ENCODE results near the gene GATB.

GATB gene

DNA sequence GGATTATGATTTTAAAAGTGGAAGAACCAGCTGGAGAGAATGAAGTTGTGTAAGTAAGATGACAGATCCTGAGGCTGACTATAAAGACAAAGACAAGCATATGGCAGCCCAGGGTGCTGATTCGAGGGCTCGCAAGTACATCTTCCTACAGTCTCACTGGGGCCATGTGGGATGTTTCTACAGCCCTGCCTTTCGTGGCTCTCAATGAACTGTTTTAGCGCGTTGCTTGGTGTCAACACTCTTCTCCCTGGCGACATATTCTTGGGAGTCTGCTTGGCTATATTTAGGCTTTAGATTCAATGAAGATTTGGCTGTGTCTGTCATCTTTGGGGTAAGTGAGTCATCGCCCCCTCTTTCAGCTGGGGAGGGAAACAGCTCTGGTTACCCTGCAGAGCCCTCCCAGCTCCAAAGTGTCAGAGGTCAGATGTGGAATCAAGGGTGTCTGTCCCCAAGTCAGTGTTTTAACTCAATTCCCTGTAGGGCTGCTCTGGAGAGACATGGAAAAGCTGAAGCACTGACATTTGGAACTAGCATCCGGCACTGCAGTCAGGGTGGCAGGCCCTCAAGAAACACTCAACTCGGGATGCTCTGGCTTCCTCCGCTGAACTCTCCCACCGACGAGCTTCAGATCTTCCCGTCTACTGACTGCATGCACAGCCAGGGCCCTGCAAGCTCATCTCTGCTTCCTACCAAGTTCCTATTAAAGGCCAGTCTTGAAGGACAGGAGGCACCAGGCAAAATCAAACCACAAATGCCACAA lies 65.7 kb downstream of the GATB start:
- no peak for DNase-seq (ENCODE audit: low read depth)

DNA sequence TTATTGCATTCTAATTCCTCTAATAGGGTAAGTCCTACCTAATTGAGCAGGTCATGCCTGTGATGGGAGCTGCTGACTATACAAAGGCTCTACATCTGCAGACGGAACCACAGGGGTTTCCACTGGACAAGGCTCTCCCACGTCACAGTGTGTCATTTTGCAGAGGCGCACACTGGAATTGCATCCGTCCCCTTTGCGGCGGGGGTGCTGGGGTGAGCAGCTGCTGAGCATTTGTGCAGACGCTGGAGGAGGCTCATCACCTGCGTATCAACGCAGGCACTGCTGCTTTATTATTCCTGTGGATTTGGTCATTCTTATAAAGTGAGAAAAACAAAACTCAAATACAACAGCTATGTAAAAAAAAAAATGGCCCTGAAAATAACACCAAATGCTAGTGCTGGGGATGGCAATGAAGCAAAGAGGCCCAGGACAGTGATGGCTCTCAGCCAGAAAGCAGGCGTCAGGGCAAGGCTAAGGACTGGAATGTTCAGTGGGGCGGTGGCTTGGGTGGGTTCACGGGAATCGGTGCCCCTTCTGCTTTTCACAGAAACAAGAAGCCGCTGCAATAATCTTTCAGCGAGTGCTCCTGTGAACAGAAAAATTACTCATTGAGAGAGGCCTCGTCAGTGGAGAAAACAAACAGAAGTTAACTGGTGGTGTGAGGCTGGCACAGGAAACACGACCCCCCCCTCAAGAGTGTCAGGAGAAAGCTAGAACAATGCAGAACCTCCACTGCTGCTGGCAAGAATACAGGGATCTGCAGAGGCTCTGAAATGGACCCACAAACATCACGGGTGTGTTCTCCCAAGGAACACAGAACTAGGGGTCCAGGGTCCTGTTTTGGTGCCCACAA lies 67.8 kb downstream of the GATB start:
- DNase-seq (ENCODE audit: low read depth) = no peak

DNA sequence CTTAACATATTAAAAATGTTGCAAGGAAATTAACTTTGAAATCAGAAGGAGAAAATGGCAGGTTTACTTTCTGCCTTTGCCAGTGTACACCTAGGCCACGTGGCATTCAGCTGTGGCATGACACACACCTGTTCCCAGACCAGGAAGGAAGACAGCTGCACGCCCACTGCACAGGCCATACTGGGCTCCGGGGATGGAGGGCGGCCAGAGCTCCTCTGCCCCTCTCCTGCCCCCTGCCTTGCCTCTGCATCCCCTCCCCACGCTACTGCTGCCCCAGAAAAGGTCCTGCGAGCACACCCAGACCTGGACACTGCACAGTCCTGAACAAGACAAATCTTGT lies 68.4 kb downstream of the GATB start:
- no peak for DNase-seq (ENCODE audit: low read depth)

DNA sequence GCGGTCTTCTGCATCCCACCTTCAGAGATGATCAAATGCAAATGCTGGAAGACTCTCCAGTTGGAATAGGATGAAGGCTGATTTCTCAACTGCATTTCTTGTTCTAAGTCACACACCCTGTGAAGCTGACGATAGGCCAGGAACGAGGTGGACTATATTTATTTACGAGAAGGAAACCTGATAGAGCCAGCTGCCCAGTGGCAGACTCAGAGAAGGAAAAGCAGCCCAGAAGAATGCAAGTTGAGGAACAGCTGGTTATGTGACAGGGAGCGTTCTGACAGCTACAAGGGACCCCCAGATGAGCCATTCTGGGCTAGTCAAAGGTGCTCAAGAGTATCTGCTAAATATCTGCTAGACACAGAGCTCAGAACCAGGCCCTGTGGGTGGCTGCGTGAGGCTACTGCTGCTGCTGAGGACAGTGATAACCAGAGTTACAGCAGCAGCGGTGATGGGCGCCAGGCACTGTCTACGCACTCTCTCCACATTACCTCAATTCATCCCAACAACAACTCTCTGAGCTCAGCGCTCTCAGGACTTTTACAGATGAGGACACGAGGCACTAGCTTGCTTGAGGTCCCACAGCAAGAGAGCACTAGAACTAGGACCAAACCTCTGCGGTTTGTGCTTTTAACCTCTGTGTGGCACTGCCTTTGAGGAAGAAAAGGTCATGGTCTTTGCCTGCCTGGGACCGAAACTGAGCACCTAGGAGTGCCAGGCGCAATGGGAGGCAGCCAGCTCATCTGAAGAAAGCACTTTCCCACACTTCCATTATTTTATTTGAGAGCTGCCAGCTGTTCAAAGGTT lies 69.0 kb downstream of the GATB start:
- no peak for DNase-seq (ENCODE audit: low read depth)

DNA sequence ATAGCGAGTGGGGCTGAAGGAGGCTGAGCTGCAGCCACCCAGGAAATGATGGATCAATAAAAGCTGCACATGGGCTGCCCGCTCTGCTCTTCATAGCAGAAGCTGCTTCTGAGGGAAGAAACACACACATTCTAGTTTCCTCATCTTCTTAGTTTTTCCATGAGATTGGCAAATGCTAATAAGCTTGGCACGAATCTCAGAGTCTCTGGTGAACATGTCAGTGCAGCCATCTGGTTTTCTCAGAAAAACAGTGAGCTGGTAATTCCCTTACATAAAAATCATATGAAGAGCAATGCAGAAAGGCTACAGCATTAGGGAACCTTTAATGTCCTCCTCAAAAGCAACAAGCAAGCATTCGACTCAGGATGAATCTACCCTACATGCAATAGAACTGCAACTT lies 69.9 kb downstream of the GATB start:
- DNase-seq (ENCODE audit: low read depth) = no peak

DNA sequence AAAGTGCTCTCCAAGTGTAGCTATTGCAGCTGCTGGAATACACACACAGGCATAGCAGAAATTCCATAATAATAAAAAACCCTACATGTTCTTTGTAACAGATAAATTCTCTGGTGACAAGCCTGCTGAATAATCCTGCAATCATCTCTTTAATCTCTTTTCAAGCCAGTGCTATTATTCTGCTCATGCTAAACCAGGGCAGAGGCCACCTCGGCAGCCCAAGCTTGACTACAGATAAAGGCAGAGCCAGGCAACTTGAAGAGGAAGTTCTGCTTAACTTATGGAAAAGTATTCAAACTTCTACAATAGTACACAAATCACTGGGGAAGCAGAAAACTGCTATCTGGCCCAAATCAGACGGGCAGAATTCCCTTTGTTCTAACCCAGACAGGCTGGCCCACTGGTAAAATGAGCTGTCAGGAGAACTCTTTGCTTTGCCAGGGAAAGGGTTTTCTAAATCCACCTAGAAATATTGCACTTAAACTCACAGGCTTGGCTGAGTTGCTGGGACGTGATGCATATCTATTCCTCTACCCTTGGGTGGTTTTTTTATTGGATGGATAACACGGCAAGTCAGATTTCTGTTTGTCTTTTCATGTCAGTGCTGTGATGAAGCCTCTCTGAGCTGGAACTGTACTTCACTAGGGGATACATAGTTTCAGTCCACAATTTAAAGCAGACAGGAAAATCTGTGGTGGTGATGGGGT lies 70.5 kb downstream of the GATB start:
- no peak for DNase-seq (ENCODE audit: low read depth)

DNA sequence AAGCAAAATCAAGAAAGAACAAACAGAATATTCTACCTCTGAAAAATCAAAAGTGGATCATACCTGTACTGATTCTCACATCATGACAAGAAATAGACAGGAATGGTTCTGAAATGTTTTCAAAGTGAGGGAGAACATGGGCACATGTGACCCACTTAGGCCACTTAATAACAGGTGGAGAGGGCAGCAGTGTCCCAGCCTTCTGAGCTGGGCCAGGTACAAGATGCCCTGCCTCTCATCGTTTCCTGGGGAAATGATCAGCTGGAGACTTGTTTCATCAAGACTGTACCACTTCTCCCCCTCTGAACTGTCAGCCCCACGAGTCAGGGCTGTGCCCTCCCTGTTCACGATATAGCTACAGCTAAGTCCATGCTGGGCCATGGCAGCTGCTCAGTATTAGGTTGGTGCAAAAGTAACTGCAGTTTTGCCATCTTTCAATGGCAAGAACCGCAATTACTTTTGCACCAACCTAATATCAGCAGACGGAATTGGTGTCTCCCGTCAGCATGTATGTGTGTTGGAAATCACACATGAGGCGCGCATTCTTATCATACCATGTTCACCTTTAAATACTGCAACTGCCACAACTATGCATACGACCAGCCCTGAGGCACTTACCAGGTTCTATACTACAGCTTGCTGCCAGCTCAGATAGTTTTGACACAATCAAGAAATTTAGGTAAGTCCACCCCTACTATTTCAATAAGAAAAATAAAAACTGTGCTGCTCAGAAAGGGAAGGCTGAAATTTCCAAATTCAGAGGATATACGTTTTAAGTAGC lies 71.4 kb downstream of the GATB start:
- DNase-seq (ENCODE audit: low read depth) = no peak

DNA sequence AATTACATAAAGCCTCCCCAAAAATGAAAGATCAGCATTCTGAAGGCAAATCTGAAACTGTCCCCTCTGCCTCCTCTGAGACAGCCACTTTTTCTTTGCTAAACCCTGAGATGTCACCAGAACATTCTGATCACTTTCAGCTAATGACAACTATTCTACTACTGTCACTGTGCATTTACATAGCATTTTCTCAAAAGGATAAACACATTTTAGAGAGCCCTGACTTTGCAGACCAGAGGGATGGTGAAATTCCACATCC lies 72.1 kb downstream of the GATB start:
- DNase-seq (ENCODE audit: low read depth) = no peak

DNA sequence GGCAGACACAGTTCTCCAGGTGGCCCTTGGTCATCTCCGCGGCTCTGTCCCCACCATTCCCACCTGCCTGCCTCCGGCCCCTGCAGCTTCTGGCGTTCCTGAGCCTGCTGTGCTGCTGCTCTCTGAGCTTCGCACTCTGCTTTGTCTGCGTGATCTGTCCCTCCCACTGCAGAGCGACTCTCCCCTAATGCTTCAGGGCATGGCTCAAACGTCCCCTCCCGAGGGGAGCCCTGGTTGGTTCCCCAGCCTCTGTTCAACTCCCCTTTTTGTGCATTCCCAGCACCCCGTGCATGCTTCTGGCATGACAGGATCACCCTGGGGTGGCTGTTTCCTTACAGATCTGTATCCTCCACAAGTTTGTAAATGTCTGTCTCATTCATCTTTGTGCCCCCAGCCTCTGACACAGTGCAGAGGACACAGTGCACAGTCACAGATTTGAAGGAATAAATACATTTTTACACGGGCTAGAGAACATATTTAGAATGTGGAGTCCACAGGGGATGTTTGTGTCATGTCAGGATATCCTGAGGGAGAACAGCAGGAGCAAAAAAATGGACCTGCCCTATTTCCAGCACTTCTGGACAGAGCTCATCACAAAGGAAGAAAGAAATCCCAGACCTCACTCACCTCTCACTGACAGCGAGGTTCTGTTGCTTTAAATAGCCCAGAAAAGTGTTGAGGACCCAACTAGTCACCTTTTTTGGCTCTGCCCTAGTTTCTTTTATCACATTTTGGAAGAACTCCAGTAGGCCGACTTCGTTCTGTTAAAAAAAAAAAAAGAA lies 72.6 kb downstream of the GATB start:
- no peak for DNase-seq (ENCODE audit: low read depth)

DNA sequence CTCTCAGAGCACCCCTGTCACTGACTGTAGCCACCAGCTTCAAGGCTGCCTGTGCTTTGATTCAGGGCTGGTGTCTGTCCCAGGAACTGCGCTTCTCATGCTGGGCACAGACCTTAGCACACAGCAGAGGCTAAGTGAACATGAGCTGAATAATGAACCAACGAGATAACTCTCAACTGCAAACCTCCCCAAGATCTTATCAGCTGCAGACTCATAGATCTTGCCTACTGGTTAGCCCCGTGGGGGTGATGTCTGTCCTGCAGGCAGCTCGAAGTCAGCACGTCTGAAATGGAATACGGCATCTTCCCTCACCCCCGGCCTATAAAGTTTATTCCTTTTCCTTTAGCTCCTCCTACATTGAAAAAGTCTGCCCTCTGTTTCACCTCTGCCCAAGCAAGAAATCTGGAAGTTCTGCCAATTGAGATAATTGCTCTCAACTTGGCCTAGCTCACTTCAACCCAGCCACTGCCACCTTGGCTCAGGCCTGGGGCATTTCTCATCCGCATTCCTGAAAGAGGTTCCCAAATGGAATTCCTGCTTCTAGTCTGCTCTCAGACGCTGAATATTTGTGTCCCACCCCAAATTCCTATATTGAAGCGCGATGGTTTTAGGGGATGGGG lies 73.7 kb downstream of the GATB start:
- DNase-seq (ENCODE audit: low read depth) = no peak

DNA sequence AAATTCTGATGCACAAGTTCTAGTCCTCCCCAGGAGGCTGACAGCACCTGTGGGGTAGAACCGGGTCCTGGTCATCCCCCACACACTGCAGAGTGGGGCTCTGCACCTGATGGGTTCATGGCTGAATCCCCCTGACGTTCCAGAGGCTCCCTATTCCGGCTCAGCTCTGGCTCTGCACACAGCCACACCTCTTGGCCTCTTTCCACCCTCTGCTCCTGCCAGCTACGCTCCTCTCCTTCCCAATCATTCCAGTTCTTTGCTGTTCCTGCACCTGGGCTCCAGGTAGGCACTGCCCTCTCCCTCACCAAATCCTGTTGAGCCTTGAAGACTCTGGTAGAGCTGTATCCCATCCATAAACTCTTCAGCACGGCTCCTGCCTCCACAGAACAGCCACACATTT lies 75.5 kb downstream of the GATB start:
- no peak for DNase-seq (ENCODE audit: low read depth)

DNA sequence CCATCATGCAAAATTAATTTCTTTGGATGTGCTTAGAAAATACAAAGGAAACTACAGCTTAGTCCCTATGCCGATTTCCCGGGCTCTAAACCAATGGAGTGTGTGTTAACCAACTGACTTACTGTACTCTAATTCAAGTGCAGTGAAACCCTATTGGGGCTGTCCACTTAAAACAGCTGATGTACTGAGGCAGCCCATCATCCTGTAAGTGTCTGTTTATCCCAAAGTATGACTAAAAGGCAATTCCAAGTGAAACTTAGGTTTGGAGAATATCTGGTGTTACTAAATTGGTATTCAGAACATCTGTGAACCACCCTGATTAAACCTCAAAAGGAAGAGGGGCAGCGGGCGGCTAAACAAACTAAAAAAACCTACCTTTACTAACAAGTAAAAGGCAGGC lies 79.7 kb downstream of the GATB start:
- no peak for DNase-seq (ENCODE audit: low read depth)

DNA sequence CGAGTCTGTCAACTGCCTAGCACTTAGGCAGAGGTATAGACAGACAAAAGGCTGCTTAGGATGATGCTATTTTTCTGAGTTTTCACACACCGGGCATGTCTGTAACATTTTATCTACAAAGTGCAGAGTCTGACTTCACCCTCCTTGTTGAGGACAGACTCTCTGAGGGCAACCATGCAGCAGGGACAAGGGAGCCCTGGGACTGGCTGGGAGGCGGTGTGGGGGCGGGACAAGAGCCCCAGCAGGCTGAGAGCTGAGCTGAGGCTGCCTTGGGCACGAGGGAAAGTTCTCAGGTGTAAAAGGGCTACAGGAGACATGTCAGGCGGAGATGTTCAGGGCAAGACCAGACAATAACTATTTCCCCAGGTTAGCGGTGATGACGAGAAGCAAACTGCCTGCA lies 81.6 kb downstream of the GATB start:
- DNase-seq (ENCODE audit: low read depth) = no peak

DNA sequence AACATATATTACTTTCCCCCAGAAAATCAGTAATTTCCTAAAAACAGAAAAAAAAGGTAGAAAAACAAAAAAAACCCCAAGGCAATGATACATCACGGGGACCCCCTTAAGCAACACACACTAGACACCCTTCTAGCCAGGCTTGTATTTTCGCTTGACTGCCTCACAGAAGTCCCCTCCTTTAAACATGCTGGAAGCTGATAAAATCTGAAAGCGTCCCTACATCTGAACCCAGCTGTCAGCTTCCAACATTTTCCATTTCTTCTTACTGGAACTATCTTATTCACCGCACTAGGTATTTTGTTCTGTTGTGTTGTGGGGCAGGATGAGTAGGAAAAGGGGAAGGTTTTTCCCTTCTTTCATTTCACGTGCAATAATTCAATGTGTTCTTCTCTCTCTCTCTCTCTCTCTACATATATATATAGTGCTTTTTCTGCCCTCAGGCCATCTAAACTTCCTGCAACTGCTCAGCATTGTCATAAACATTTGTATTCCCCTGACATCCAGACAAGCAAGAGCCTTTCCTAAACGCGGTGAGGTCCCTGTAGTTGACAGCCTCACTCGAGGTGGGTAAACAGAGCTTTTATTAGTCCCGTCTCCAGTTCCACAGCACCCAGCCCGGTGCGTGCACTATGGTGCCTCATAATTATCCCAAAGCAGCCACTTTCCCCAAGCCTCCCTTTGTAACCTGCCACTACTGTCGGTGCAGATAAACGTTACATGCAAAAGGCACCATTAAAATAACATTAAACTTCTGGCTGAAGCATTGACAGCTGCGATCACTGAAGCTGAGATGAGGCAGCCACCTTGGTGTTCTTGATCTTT lies 82.5 kb downstream of the GATB start:
- no peak for DNase-seq (ENCODE audit: low read depth)

DNA sequence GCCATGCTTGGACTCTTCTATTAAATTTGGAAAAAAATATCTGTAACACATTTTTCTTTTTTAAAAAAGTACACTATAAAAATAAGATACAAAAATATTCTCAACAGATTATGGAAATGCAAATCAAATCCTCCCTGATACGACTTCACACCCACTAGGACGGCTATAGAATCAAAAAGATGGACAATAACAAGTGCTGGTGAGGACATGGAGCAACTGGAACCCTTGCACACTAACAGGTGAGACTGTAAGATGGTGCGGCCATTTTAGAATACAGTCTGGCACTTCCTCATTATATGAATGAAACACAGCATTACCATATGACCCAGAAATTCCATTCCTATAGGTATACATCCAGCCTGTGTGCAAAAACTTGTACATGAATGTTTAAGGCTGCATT lies 83.6 kb downstream of the GATB start:
- DNase-seq (ENCODE audit: low read depth) = no peak

DNA sequence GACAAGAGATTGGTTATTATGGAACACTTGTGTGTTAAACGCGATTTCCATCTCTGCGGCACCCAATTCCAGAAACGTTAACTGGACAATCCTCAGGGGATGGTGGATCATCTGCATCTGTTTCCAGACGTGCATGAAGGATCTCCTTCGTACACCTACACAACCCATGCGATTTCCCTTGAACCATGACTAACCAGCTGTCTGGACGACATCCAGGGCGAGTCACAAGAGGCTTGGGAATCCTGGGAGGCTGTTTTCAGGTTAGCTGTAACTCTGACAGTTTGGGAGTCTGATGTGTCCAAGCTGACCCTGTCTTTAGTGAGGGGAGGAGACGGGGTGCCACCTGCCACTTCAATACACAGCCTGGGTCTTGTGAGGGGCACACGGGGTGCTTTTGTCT lies 84.5 kb downstream of the GATB start:
- no peak for DNase-seq (ENCODE audit: low read depth)

DNA sequence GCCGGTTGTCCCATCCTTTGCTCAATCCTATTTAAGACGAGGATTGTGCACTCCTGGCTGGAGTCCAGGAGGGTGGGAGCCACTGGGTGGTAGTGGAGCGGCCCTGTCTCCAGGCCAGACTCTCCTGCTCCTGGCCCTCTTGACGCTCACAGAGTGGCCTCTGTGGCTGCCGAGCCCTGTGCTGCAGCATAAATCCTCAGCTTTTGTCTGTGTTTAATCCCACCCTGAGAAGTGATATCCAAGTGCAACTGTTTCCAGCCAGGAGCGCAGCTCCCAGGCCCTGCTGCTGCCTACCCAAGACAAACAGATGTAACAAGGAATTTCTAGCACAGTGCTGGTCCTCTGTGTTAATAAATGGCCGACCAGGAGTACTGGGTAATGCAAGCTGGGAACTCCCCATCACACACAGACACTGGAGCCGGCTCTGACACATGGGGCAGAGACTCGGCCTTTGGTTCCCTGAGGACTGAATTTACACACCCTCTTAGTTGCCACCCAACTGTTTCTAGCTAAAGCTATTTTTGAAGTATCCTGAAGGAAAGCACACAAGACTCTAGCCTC lies 85.3 kb downstream of the GATB start:
- no peak for DNase-seq (ENCODE audit: low read depth)

DNA sequence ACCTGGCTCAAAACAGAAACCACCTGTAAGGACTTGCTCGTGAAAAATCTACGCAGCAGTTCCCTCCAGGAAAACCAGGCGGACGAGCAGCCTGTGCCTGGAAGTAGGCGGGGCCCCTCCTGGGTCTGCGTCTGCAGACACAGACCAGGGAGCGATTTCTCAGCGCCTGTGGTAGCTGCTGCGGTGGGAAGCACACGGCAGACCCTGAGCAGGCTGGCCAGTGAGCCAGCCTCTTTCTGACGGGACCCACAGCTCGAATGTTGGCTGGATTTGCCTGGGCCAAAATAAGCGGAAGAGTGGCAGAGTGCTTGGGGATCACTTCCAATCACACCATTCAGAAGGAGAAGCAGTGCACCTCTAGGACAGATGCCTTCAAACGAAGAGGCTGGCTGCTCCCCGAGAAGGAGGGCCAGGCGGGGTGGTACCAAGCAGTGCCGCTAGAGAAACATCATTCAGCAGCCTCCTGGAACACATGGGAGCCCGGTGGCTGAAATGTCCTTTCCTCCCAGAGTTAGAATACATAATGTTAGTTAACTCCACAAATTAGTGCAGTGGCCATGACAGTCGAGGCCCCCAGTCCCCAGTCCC lies 85.9 kb downstream of the GATB start:
- no peak for DNase-seq (ENCODE audit: low read depth)
